GM12878 (cell line): Measurements from ENCODE around the gene ADAP1. TPM values are rescaled to one million over a fixed set of nuclear protein-coding genes. Genes with fewer than 3 reads are reported as not detected.

Experiments used
- BCL11A ChIP-seq: IDR thresholded peaks from 2 replicates; pipeline ENCODE4 v1.6.1; 2011; ENCODE audit warnings: low read depth, low read length
- CREB1 ChIP-seq: IDR thresholded peaks from 2 replicates; pipeline ENCODE4 v1.6.1; 2012; ENCODE audit warnings: low read depth, mild to moderate bottlenecking, inconsistent platforms
- JUND ChIP-seq: IDR thresholded peaks from 2 replicates; pipeline ENCODE4 v1.6.1; 2012; ENCODE audit warnings: low read depth, mild to moderate bottlenecking, low read length, improper control_type of control experiment, moderate library complexity
- MEF2B ChIP-seq: fragments of 450-650 bp; IDR thresholded peaks from 2 replicates; pipeline ENCODE4 v1.6.1; 2018; ENCODE audit warnings: mild to moderate bottlenecking, moderate library complexity; ENCODE audit not compliant: partially characterized antibody, poor library complexity, severe bottlenecking
- MYB ChIP-seq: fragments of 150-350 bp; IDR thresholded peaks from 2 replicates; pipeline ENCODE4 v1.6.1; 2014; ENCODE audit warnings: mild to moderate bottlenecking, low read depth, low read length, borderline replicate concordance
- NBN ChIP-seq: fragments of 450-650 bp; IDR thresholded peaks from 2 replicates; pipeline ENCODE4 v1.6.1; 2016
- NFXL1 ChIP-seq: fragments of 450-650 bp; IDR thresholded peaks from 2 replicates; pipeline ENCODE4 v1.6.1; 2017; ENCODE audit warnings: antibody characterized with exemption, mild to moderate bottlenecking, borderline replicate concordance
- PAX5 ChIP-seq: IDR thresholded peaks from 2 replicates; pipeline ENCODE4 v1.6.1; 2011; ENCODE audit warnings: low read depth, low read length, borderline replicate concordance
- POLR2AphosphoS5 ChIP-seq: IDR thresholded peaks from 2 replicates; pipeline ENCODE4 v1.6.1; 2011; ENCODE audit warnings: mild to moderate bottlenecking, low read length, inconsistent platforms
- SRF ChIP-seq, 2 experiments: IDR thresholded peaks; 2 replicates each; pipeline ENCODE4 v1.6.1; 2011; ENCODE audit warnings: low read depth in 2 of 2, low read length in 2 of 2, mild to moderate bottlenecking in 1 of 2, moderate library complexity in 1 of 2
- STAT1 ChIP-seq: fragments of 450-650 bp; conservative IDR thresholded peaks from 2 replicates; pipeline ENCODE4 v1.6.1; 2014; ENCODE audit warnings: antibody characterized with exemption, mild to moderate bottlenecking
- SUPT20H ChIP-seq: IDR thresholded peaks from 2 replicates; pipeline ENCODE4 v1.6.1; 2011; ENCODE audit warnings: low read depth, mild to moderate bottlenecking, low read length, moderate library complexity, borderline replicate concordance; ENCODE audit not compliant: control insufficient read depth
- TCF7 ChIP-seq: IDR thresholded peaks from 2 replicates; pipeline ENCODE4 v1.6.1; 2014; ENCODE audit warnings: antibody characterized with exemption, borderline replicate concordance
- YY1 ChIP-seq: IDR thresholded peaks from 2 replicates; pipeline ENCODE4 v1.6.1; 2011; ENCODE audit warnings: low read depth, mild to moderate bottlenecking, low read length
- ZNF217 ChIP-seq: fragments of 450-650 bp; IDR thresholded peaks from 2 replicates; pipeline ENCODE4 v1.6.1; 2017; ENCODE audit warnings: antibody characterized with exemption, mild to moderate bottlenecking
- ZSCAN29 ChIP-seq: fragments of 450-650 bp; IDR thresholded peaks from 2 replicates; pipeline ENCODE4 v1.6.1; 2017; ENCODE audit warnings: mild to moderate bottlenecking, moderate library complexity
- ZZZ3 ChIP-seq: IDR thresholded peaks from 2 replicates; pipeline ENCODE4 v1.6.1; 2011; ENCODE audit warnings: low read depth; ENCODE audit not compliant: control insufficient read depth, insufficient read length
- polyA plus RNA-seq, 11 experiments: library from polyadenylated mRNA; depleted of rRNA in 4 of 11; unstranded in 6 of 11; stranded (reverse) in 5 of 11; fragments of >200 nt; fragmentation: Nextera tagmentation in 4 of 11; fragmentation: Illumina TruSeq in 1 of 11; extraction: Ambion mirVana in 4 of 11; extraction: Trizol in 1 of 11; gene quantifications; 1 replicate in 1 of 11; 2 replicates in 10 of 11; pipeline versions ENCODE4 v1.2.1 to v1.2.3, GENCODE V29; 2011 to 2016; ENCODE audit warnings: inconsistent platforms in 2 of 11, missing spikeins in 2 of 11, low read depth in 1 of 11
- total RNA-seq, 4 experiments: library from RNA; depleted of rRNA in 3 of 4; stranded (reverse); fragments of >200 nt in 3 of 4; fragmentation: Illumina TruSeq in 1 of 4; extraction: Trizol in 1 of 4; gene quantifications; 2 replicates each; pipeline versions ENCODE4 v1.2.1 to v1.2.3, GENCODE V29; 2013 to 2021
- TF ChIP-seq, protein P1 (sequence below): IDR thresholded peaks from 2 replicates; pipeline ENCODE4 v1.6.1; 2011; ENCODE audit warnings: low read depth, mild to moderate bottlenecking, low read length, moderate library complexity, borderline replicate concordance; ENCODE audit errors: extremely low read depth
- TF ChIP-seq, protein P2 (sequence below): fragments of 150-350 bp; IDR thresholded peaks from 2 replicates; pipeline ENCODE4 v1.6.1; 2014; ENCODE audit warnings: mild to moderate bottlenecking, low read depth, low read length
- TF ChIP-seq, protein P3 (sequence below): fragments of 450-650 bp; IDR thresholded peaks from 2 replicates; pipeline ENCODE4 v1.6.1; 2014; ENCODE audit warnings: mild to moderate bottlenecking
- TF ChIP-seq, protein P4 (sequence below): IDR thresholded peaks from 2 replicates; pipeline ENCODE4 v1.6.1; 2012; ENCODE audit warnings: low read length, inconsistent platforms
- TF ChIP-seq, protein P5 (sequence below): fragments of 450-650 bp; IDR thresholded peaks from 2 replicates; pipeline ENCODE4 v1.6.1; 2017; ENCODE audit warnings: mild to moderate bottlenecking, moderate library complexity

Gene ADAP1
- total and polyA plus RNA-seq, 10 of the 15 experiments (the other 5 are each of a cell fraction or from before 2014, with no cell fraction given), result 0.22 to 44.2 (median 22.0) TPM; not detected in 1

DNA sequence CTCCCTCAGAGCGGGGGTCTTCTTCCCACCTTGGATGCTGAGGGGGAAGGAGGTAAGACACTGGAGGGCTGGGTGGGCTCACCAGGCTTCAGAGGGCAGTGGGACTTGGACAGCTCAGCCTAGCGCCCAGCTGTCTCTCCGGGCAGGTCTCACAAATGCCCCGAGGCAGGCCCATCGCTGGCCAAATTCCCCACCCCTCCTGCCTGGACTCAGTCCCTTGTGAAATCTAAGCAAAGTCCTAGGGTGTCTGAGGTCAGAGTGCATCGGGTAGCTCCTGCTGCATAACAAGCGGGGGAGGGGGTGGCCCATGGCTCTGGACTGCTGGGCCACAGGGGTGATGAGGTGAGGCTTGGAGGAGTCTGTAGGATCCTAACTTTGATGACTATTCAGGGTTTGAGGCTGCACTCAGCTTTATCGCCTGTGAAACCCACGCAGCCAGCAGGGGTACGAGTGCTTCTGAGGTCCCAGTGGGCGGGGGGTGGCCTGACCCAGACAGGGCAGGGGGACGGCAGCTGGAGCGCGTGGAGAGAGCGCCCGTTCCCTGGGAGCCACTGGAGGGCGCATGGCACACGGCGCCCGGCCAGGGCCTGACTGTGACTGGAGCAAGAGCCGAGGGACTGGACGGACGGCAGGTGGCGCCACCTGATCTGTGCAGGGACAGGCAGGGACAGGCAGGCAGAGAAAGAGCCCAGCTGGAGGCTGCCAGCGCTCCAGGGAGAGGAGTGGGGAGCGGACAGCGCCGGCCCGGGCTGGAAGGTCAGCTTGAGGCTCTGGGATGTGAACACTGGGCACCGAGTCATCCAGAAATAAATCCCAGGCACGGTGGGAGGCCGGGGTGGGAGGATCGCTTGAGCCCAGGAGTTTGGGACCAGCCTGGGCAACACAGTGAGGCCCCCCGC is 38.5 kb upstream of the ADAP1 start (continued):
- TF ChIP-seq ZSCAN29, result 0 out of 2 replicates have a peak, but pooled peaks have one; percentile 55
- TF ChIP-seq SUPT20H, result no peak
- TF ChIP-seq ZNF217, result no peak
- TF ChIP-seq NBN, result peak; percentile 92
- peak; percentile 49; the same call in 1 of the 2 replicates for TF ChIP-seq PAX5
- TF ChIP-seq, protein P1, sequence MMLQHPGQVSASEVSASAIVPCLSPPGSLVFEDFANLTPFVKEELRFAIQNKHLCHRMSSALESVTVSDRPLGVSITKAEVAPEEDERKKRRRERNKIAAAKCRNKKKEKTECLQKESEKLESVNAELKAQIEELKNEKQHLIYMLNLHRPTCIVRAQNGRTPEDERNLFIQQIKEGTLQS, result no peak; the same call in 1 of the 2 replicates
- no peak for TF ChIP-seq BCL11A
- peak; percentile 89 for TF ChIP-seq YY1
- TF ChIP-seq, protein P2, sequence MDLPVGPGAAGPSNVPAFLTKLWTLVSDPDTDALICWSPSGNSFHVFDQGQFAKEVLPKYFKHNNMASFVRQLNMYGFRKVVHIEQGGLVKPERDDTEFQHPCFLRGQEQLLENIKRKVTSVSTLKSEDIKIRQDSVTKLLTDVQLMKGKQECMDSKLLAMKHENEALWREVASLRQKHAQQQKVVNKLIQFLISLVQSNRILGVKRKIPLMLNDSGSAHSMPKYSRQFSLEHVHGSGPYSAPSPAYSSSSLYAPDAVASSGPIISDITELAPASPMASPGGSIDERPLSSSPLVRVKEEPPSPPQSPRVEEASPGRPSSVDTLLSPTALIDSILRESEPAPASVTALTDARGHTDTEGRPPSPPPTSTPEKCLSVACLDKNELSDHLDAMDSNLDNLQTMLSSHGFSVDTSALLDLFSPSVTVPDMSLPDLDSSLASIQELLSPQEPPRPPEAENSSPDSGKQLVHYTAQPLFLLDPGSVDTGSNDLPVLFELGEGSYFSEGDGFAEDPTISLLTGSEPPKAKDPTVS, result no peak
- TF ChIP-seq, protein P3, sequence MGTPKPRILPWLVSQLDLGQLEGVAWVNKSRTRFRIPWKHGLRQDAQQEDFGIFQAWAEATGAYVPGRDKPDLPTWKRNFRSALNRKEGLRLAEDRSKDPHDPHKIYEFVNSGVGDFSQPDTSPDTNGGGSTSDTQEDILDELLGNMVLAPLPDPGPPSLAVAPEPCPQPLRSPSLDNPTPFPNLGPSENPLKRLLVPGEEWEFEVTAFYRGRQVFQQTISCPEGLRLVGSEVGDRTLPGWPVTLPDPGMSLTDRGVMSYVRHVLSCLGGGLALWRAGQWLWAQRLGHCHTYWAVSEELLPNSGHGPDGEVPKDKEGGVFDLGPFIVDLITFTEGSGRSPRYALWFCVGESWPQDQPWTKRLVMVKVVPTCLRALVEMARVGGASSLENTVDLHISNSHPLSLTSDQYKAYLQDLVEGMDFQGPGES, result peak; percentile 43; the same call in 1 of the 2 replicates
- TF ChIP-seq MYB, result no peak
- no peak for TF ChIP-seq TCF7
- TF ChIP-seq, protein P4, sequence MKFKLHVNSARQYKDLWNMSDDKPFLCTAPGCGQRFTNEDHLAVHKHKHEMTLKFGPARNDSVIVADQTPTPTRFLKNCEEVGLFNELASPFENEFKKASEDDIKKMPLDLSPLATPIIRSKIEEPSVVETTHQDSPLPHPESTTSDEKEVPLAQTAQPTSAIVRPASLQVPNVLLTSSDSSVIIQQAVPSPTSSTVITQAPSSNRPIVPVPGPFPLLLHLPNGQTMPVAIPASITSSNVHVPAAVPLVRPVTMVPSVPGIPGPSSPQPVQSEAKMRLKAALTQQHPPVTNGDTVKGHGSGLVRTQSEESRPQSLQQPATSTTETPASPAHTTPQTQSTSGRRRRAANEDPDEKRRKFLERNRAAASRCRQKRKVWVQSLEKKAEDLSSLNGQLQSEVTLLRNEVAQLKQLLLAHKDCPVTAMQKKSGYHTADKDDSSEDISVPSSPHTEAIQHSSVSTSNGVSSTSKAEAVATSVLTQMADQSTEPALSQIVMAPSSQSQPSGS, result no peak
- TF ChIP-seq STAT1, result peak; percentile 50; the same call in 1 of the 2 replicates
- TF ChIP-seq MEF2B, result no peak
- TF ChIP-seq ZZZ3, result no peak
- no peak for TF ChIP-seq POLR2AphosphoS5
- TF ChIP-seq, protein P5, sequence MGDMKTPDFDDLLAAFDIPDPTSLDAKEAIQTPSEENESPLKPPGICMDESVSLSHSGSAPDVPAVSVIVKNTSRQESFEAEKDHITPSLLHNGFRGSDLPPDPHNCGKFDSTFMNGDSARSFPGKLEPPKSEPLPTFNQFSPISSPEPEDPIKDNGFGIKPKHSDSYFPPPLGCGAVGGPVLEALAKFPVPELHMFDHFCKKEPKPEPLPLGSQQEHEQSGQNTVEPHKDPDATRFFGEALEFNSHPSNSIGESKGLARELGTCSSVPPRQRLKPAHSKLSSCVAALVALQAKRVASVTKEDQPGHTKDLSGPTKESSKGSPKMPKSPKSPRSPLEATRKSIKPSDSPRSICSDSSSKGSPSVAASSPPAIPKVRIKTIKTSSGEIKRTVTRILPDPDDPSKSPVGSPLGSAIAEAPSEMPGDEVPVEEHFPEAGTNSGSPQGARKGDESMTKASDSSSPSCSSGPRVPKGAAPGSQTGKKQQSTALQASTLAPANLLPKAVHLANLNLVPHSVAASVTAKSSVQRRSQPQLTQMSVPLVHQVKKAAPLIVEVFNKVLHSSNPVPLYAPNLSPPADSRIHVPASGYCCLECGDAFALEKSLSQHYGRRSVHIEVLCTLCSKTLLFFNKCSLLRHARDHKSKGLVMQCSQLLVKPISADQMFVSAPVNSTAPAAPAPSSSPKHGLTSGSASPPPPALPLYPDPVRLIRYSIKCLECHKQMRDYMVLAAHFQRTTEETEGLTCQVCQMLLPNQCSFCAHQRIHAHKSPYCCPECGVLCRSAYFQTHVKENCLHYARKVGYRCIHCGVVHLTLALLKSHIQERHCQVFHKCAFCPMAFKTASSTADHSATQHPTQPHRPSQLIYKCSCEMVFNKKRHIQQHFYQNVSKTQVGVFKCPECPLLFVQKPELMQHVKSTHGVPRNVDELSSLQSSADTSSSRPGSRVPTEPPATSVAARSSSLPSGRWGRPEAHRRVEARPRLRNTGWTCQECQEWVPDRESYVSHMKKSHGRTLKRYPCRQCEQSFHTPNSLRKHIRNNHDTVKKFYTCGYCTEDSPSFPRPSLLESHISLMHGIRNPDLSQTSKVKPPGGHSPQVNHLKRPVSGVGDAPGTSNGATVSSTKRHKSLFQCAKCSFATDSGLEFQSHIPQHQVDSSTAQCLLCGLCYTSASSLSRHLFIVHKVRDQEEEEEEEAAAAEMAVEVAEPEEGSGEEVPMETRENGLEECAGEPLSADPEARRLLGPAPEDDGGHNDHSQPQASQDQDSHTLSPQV, result peak; percentile 95
- no peak for TF ChIP-seq SRF (IDR thresholded peaks at IDR 0.05; ENCODE audit: low read depth in 2 of 2, low read length in 2 of 2)
- TF ChIP-seq JUND, result no peak
- TF ChIP-seq NFXL1, result no peak
- TF ChIP-seq CREB1, result peak; percentile 17; the same call in 1 of the 2 replicates
